H1 (cell line): ENCODE results near the gene MCC. TPM values are rescaled to one million over a fixed set of nuclear protein-coding genes. Genes with fewer than 3 reads are reported as not detected.

Experiments
- CTCF ChIA-PET: fragments of 300-600 bp; sonication (Branson Sonifier 250); formaldehyde crosslinking; loops from one replicate; lab custom pipeline; 2021; ENCODE audit not compliant: partially characterized antibody; lab: Charles Lee
- POLR2A ChIA-PET: fragments of 300-600 bp; sonication (Branson Sonifier 250); formaldehyde crosslinking; loops from one replicate; lab custom pipeline; 2021; ENCODE audit warnings: inconsistent platforms; ENCODE audit not compliant: partially characterized antibody; lab: Charles Lee
- DNase-seq, 2 experiments: peaks; one replicate each; pipeline versions ENCODE4 v3.0.0 to v3.0.0-alpha.2; 2010 to 2022; ENCODE audit warnings: low spot score in 2 of 2, low read depth in 1 of 2, mixed read lengths in 1 of 2
- FAIRE-seq: peaks from 2 replicates; lab custom pipeline; 2011; peaks lifted over from hg19 to GRCh38; lab: Jason Lieb, UNC
- H2AFZ ChIP-seq: 2 replicates; pipeline ENCODE4 v1.8.1; 2012; ENCODE audit warnings: low read length, inconsistent platforms
- H2AK5ac ChIP-seq: 2 replicates; pipeline ENCODE4 v1.6.1; 2013; ENCODE audit warnings: low read depth, low read length
- H2BK120ac ChIP-seq: replicated peaks from 2 replicates; pipeline ENCODE3; 2013; ENCODE audit warnings: low read depth, low read length, inconsistent platforms
- H2BK12ac ChIP-seq: 2 replicates; pipeline ENCODE4 v1.6.1; 2013; ENCODE audit warnings: low read depth, low read length
- H2BK15ac ChIP-seq: 2 replicates; pipeline ENCODE4 v1.6.1; 2013; ENCODE audit warnings: low read length
- H2BK20ac ChIP-seq: 2 replicates; pipeline ENCODE4 v1.6.1; 2013; ENCODE audit warnings: low read length
- H2BK5ac ChIP-seq: 2 replicates; pipeline ENCODE4 v1.6.1; 2013; ENCODE audit warnings: low read depth, low read length
- H3K14ac ChIP-seq: 2 replicates; pipeline ENCODE4 v1.6.1; 2013; ENCODE audit warnings: inconsistent platforms; ENCODE audit not compliant: insufficient read length
- H3K18ac ChIP-seq: 2 replicates; pipeline ENCODE4 v1.6.1; 2013; ENCODE audit warnings: low read length; ENCODE audit errors: extremely low read depth
- H3K23ac ChIP-seq: 2 replicates; pipeline ENCODE4 v1.6.1; 2013; ENCODE audit warnings: inconsistent platforms; ENCODE audit not compliant: insufficient read length
- H3K23me2 ChIP-seq: 2 replicates; pipeline ENCODE4 v1.6.1; 2013; ENCODE audit warnings: low read depth, low read length
- H3K27ac ChIP-seq: 2 replicates; pipeline ENCODE4 v1.6.1; 2011; ENCODE audit warnings: low read depth, low read length, inconsistent platforms
- H3K27me3 ChIP-seq, 4 experiments: replicated peaks in 1 of 4; 1 replicate in 1 of 4; 2 replicates in 3 of 4; pipeline versions ENCODE4 v1.6.1 to v1.8.1; 2011 to 2013; ENCODE audit warnings: low read length in 3 of 4, mild to moderate bottlenecking in 3 of 4, inconsistent platforms in 2 of 4, mixed read lengths in 2 of 4, moderate library complexity in 1 of 4; ENCODE audit not compliant: control insufficient read depth in 3 of 4, insufficient read depth in 3 of 4; ENCODE audit errors: extremely low read depth in 1 of 4
- H3K36me3 ChIP-seq, 4 experiments: 2 replicates each; pipeline versions ENCODE4 v1.6.1 to v1.8.1; 2011 to 2013; ENCODE audit warnings: mild to moderate bottlenecking in 4 of 4, low read length in 3 of 4, moderate library complexity in 2 of 4, control low read depth in 1 of 4, inconsistent platforms in 1 of 4; ENCODE audit not compliant: insufficient read depth in 4 of 4, control insufficient read depth in 2 of 4
- H3K4ac ChIP-seq: replicated peaks from 2 replicates; pipeline ENCODE3; 2013; ENCODE audit warnings: low read length, low read depth, mixed read lengths, inconsistent platforms; ENCODE audit not compliant: insufficient read length
- H3K4me1 ChIP-seq, 4 experiments: replicated peaks in 1 of 4; 1 replicate in 1 of 4; 2 replicates in 3 of 4; pipeline versions ENCODE4 v1.6.1 to v1.8.1; 2011 to 2013; ENCODE audit warnings: low read length in 3 of 4, inconsistent platforms in 2 of 4, mixed read lengths in 1 of 4; ENCODE audit not compliant: insufficient read depth in 4 of 4, control insufficient read depth in 3 of 4
- H3K4me2 ChIP-seq, 2 experiments: 2 replicates each; pipeline versions ENCODE4 v1.6.1 to v1.8.1; 2011 to 2013; ENCODE audit warnings: low read depth in 2 of 2, low read length in 2 of 2, control low read depth in 1 of 2, inconsistent platforms in 1 of 2, mild to moderate bottlenecking in 1 of 2; ENCODE audit not compliant: insufficient read depth in 1 of 2
- H3K4me3 ChIP-seq, 4 experiments: fragments of 200-600, 300-600 bp in 1 of 4; sonication (generic), shearing (Covaris generic), sonication (Bioruptor Twin) in 1 of 4; 2 replicates each; pipeline versions ENCODE4 v1.5.1 to v1.8.1; 2011 to 2016; ENCODE audit warnings: low read length in 4 of 4, low read depth in 3 of 4, control low read depth in 2 of 4, inconsistent platforms in 2 of 4, mild to moderate bottlenecking in 2 of 4, mixed read lengths in 1 of 4, moderate library complexity in 1 of 4; ENCODE audit not compliant: insufficient read depth in 2 of 4; ENCODE audit errors: extremely low read depth in 1 of 4
- H3K56ac ChIP-seq: replicated peaks from 2 replicates; pipeline ENCODE3; 2013; ENCODE audit warnings: low read depth, mild to moderate bottlenecking, mixed read lengths, low read length, inconsistent platforms; ENCODE audit not compliant: insufficient read length
- H3K79me1 ChIP-seq: 2 replicates; pipeline ENCODE4 v1.6.1; 2013; ENCODE audit warnings: low read depth, low read length, control low read depth
- H3K79me2 ChIP-seq, 2 experiments: 2 replicates each; pipeline versions ENCODE4 v1.6.1 to v1.8.1; 2012 to 2013; ENCODE audit warnings: low read length in 2 of 2, mild to moderate bottlenecking in 2 of 2, inconsistent platforms in 1 of 2; ENCODE audit not compliant: insufficient read depth in 2 of 2, control insufficient read depth in 1 of 2
- H3K9ac ChIP-seq, 4 experiments: replicated peaks in 1 of 4; 1 replicate in 1 of 4; 2 replicates in 3 of 4; pipeline versions ENCODE4 v1.6.1 to v1.8.1; 2011 to 2013; ENCODE audit warnings: low read depth in 3 of 4, low read length in 3 of 4, control low read depth in 2 of 4, mild to moderate bottlenecking in 2 of 4, moderate library complexity in 2 of 4, inconsistent platforms in 1 of 4; ENCODE audit errors: extremely low read depth in 1 of 4
- H3K9me3 ChIP-seq, 2 experiments: 2 replicates each; pipeline versions ENCODE4 v1.6.1 to v1.8.1; 2012 to 2013; ENCODE audit warnings: mild to moderate bottlenecking in 2 of 2, moderate library complexity in 2 of 2, control low read depth in 1 of 2, inconsistent platforms in 1 of 2, low read depth in 1 of 2, low read length in 1 of 2, mixed read lengths in 1 of 2; ENCODE audit not compliant: insufficient read depth in 2 of 2
- H4K20me1 ChIP-seq, 2 experiments: replicated peaks in 1 of 2; 2 replicates each; pipeline versions ENCODE3 to v1.8.1; 2011 to 2013; ENCODE audit warnings: inconsistent platforms in 2 of 2, low read length in 2 of 2, mild to moderate bottlenecking in 1 of 2; ENCODE audit not compliant: insufficient read depth in 2 of 2, control insufficient read depth in 1 of 2
- H4K5ac ChIP-seq: 2 replicates; pipeline ENCODE4 v1.6.1; 2013; ENCODE audit warnings: low read length, low read depth, mixed read lengths, inconsistent platforms; ENCODE audit not compliant: insufficient read length
- H4K8ac ChIP-seq: 2 replicates; pipeline ENCODE4 v1.8.0; 2013; ENCODE audit warnings: mild to moderate bottlenecking, moderate library complexity, low read length, inconsistent platforms; ENCODE audit not compliant: insufficient read depth; ENCODE audit errors: extremely low read depth
- H4K91ac ChIP-seq: replicated peaks from 2 replicates; pipeline ENCODE3; 2013; ENCODE audit warnings: low read length, mixed read lengths, inconsistent platforms; ENCODE audit not compliant: insufficient read length
- BRCA1 ChIP-seq: IDR thresholded peaks from 2 replicates; pipeline ENCODE4 v1.6.1; 2012; ENCODE audit warnings: low read depth, low read length, improper control_type of control experiment
- CHD2 ChIP-seq: IDR thresholded peaks from 2 replicates; pipeline ENCODE4 v1.6.1; 2012; ENCODE audit warnings: low read length, improper control_type of control experiment
- EGR1 ChIP-seq: IDR thresholded peaks from 2 replicates; pipeline ENCODE4 v1.6.1; 2011; ENCODE audit warnings: low read depth, low read length, borderline replicate concordance
- KDM1A ChIP-seq: fragments of 200-600, 300-600 bp; sonication (generic); IDR thresholded peaks from 2 replicates; pipeline ENCODE4 v1.7.1; 2016; ENCODE audit warnings: mild to moderate bottlenecking, low read length, borderline replicate concordance
- KDM5A ChIP-seq: fragments of 200-600 bp; IDR thresholded peaks from 2 replicates; pipeline ENCODE4 v1.7.1; 2012; ENCODE audit warnings: mild to moderate bottlenecking, low read length, inconsistent platforms, mixed read lengths
- MAFK ChIP-seq: IDR thresholded peaks from 2 replicates; pipeline ENCODE4 v1.6.1; 2012; ENCODE audit warnings: low read depth, mild to moderate bottlenecking, improper control_type of control experiment, low read length
- MAX ChIP-seq: IDR thresholded peaks from 2 replicates; pipeline ENCODE4 v1.6.1; 2012; ENCODE audit warnings: inconsistent platforms
- RBBP5 ChIP-seq: IDR thresholded peaks from 2 replicates; pipeline ENCODE4 v1.7.1; 2012; ENCODE audit warnings: low read depth, mild to moderate bottlenecking, inconsistent platforms, low read length, moderate library complexity, borderline replicate concordance
- SAP30 ChIP-seq: fragments of 300-600 bp; sonication (generic); IDR thresholded peaks from 2 replicates; pipeline ENCODE4 v1.7.1; 2012; ENCODE audit warnings: low read length, moderate library complexity, mild to moderate bottlenecking, inconsistent platforms; ENCODE audit not compliant: insufficient read depth, insufficient replicate concordance
- SIN3A ChIP-seq, 2 experiments: IDR thresholded peaks in 1 of 2; conservative IDR thresholded peaks in 1 of 2; 2 replicates each; pipeline ENCODE4 v1.6.1; 2011 to 2012; ENCODE audit warnings: low read length in 2 of 2, improper control_type of control experiment in 1 of 2, low read depth in 1 of 2, mild to moderate bottlenecking in 1 of 2
- SP2 ChIP-seq: IDR thresholded peaks from 2 replicates; pipeline ENCODE4 v1.6.1; 2012; ENCODE audit warnings: mild to moderate bottlenecking, low read length, inconsistent platforms
- SP4 ChIP-seq: IDR thresholded peaks from 2 replicates; pipeline ENCODE4 v1.6.1; 2012; ENCODE audit warnings: low read length, inconsistent platforms
- TCF12 ChIP-seq: IDR thresholded peaks from 2 replicates; pipeline ENCODE4 v1.6.1; 2011; ENCODE audit warnings: low read depth, mild to moderate bottlenecking, low read length
- TEAD4 ChIP-seq: IDR thresholded peaks from 2 replicates; pipeline ENCODE4 v1.6.1; 2012; ENCODE audit warnings: low read depth, low read length, inconsistent platforms, mixed read lengths
- WGBS, 2 experiments: shearing (Covaris generic) in 1 of 2; methylation state at CpG; one replicate each; pipeline versions ENCODE4 v1.1.6 to v1.1.7; 2013 to 2015; ENCODE audit warnings: low lambda C conversion rate in 2 of 2, mixed read lengths in 2 of 2, inconsistent platforms in 1 of 2, low coverage in 1 of 2, missing lambda C conversion rate in 1 of 2; ENCODE audit not compliant: insufficient replicate concordance in 2 of 2, insufficient coverage in 1 of 2, insufficient read length in 1 of 2; ENCODE audit errors: extremely low coverage in 1 of 2, missing lambda C conversion rate in 1 of 2; 5-methylcytosine and 5-hydroxymethylcytosine counted together
- polyA plus RNA-seq, 7 experiments: library from polyadenylated mRNA; depleted of rRNA in 3 of 7; stranded (reverse) in 5 of 7; unstranded in 2 of 7; fragments of >200 nt in 5 of 7; fragments of 200-250 nt in 2 of 7; gene quantifications; 1 replicate in 5 of 7; 2 replicates in 1 of 7; 4 replicates in 1 of 7; pipeline versions ENCODE4 v1.2.1 to v1.2.3, GENCODE V29; 2011 to 2013; ENCODE audit warnings: missing spikeins in 2 of 7, mixed read lengths in 2 of 7
- total RNA-seq: library from RNA; stranded (reverse); fragmentation: NEBNext Ultra II Directional; extraction: Animal tissue kit (Norgen Biotek cat#: 25700); gene quantifications from 2 replicates; pipeline ENCODE4 v1.2.1, GENCODE V29; 2021

MCC gene
- total and polyA plus RNA-seq, 2 of the 8 experiments (the other 6 are each of a cell fraction or from before 2014, with no cell fraction given): 2.6 to 18.3 TPM

- ChIA-PET CTCF (interaction anchor here (1.2 kb wide), 1 partner anchor 34 kb away, joined by 3 read pairs; no protein-coding TSS in a partner anchor), POLR2A (no interaction called here)
- H4K91ac ChIP-seq: no peak overlapping the region
- no peak overlapping the region for H2BK12ac ChIP-seq
- no peaks in the 10 kb centered on the region for H3K9me3 ChIP-seq
- no peak overlapping the region for H2BK120ac ChIP-seq
- H2AK5ac ChIP-seq: no peak overlapping the region
- H3K79me1 ChIP-seq: no peaks in the 10 kb centered on the region
- H3K18ac ChIP-seq: no peak overlapping the region
- no peak overlapping the region for H3K4ac ChIP-seq
- H3K4me2 ChIP-seq: no peak overlapping the region
- no peak overlapping the region for H2BK15ac ChIP-seq
- DNase-seq: no peak
- H3K79me2 ChIP-seq: peaks cover 0 to 10% of the 10 kb centered on the region in 2 experiments; a peak in 2 of 4 replicates
- no peak overlapping the region for H2AFZ ChIP-seq
- no peak overlapping the region for H3K56ac ChIP-seq
- no peak overlapping the region for H3K27ac ChIP-seq
- no peak overlapping the region for H2BK5ac ChIP-seq
- no peaks in the 10 kb centered on the region for H3K36me3 ChIP-seq
- no peak overlapping the region for H4K8ac ChIP-seq
- no peak overlapping the region for H3K23ac ChIP-seq
- FAIRE-seq: no peak
- no peak overlapping the region for H3K14ac ChIP-seq
- whole genome bisulfite sequencing, 2 experiments: 87% methylated on average over 7 of the region's 7 CpGs; no CpG with 5 or more reads in 1 of the 2 experiments
- no peak overlapping the region for H2BK20ac ChIP-seq
- peaks cover 4 to 15% (median 10%) of the 10 kb centered on the region in 4 experiments for H3K4me1 ChIP-seq
- H4K20me1 ChIP-seq: no peaks in the 10 kb centered on the region
- no peak overlapping the region for H3K9ac ChIP-seq
- no peaks in the 10 kb centered on the region for H3K27me3 ChIP-seq
- no peaks in the 10 kb centered on the region for H3K23me2 ChIP-seq
- no peak overlapping the region for H4K5ac ChIP-seq
- no peak overlapping the region for H3K4me3 ChIP-seq
- TF ChIP-seq BRCA1 (no peak), TEAD4 (no peak), CHD2 (no peak), RBBP5 (no peak), MAFK (no peak), EGR1 (no peak), SIN3A (conservative IDR thresholded peaks at IDR 0.05 in 1 of 2, IDR thresholded peaks at IDR 0.05 in 1 of 2; ENCODE audit: low read depth in 1 of 2, low read length in 2 of 2) (no peak), KDM1A (no peak), SP2 (no peak), TCF12 (no peak), SAP30 (no peak), MAX (no peak), SP4 (no peak), KDM5A (no peak)
Measured at GRCh38 chr5:113203916-113204315, 284.3 kb downstream of the MCC start.
